Iris pigment epithelial cell (primary cell): ENCODE measurements around the gene SLC66A1.

Experiments used
- DNase-seq: peaks from one replicate; pipeline ENCODE4 v3.0.0-alpha.2; 2011; ENCODE audit warnings: low read depth

The SLC66A1 gene

GRCh38 chr1:19305880-19306279 lies 6.2 kb upstream of the SLC66A1 start:
- no peak for DNase-seq

- DNase-seq, result no peak
Observed at GRCh38 chr1:19306941-19307340, 5.2 kb upstream of the SLC66A1 start.

GRCh38 chr1:19307794-19308508 lies 4.2 kb upstream of the SLC66A1 start:
- no peak for DNase-seq

DNA sequence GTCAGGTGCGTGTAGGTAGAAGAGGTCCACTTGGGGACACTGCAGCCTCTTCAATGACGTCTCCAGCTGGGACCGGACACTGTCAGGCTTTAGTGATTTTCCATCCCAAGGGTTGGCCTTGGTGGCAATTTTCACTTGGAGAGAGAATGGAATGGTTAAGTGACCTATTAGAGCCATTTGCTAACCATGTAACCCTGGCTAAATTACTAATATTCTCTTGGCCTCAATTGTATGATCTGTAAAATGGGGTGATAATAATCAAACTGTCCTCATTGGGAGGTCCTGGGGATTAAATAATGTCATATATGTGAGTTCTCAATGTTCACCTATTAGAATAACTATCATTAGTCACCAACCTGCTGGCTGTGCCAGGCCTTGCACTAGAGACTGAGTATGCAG lies 3.6 kb upstream of the SLC66A1 start:
- no peak for DNase-seq

GRCh38 chr1:19309123-19309813 lies 2.9 kb upstream of the SLC66A1 start:
- peak; percentile 80 for DNase-seq

DNA sequence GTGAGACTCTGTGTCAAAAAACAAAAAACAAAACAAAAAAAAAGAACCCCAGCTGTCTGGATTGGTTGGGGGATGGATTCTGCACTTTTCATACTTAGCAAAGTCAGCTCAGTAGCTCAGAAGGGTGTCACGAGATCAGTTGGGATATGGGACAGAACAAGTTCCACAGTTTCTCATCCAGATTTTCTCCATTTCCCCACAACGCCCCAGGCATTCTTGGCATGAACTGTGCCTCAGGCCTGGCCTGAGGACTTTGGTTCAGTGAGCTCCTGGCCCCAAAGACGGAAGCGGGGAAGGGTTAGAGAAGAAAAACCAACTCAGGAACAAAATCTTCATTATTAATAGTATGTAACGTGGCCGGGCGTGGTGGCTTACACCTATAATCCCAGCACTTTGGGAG lies 2.1 kb upstream of the SLC66A1 start:
- DNase-seq, result no peak

DNA sequence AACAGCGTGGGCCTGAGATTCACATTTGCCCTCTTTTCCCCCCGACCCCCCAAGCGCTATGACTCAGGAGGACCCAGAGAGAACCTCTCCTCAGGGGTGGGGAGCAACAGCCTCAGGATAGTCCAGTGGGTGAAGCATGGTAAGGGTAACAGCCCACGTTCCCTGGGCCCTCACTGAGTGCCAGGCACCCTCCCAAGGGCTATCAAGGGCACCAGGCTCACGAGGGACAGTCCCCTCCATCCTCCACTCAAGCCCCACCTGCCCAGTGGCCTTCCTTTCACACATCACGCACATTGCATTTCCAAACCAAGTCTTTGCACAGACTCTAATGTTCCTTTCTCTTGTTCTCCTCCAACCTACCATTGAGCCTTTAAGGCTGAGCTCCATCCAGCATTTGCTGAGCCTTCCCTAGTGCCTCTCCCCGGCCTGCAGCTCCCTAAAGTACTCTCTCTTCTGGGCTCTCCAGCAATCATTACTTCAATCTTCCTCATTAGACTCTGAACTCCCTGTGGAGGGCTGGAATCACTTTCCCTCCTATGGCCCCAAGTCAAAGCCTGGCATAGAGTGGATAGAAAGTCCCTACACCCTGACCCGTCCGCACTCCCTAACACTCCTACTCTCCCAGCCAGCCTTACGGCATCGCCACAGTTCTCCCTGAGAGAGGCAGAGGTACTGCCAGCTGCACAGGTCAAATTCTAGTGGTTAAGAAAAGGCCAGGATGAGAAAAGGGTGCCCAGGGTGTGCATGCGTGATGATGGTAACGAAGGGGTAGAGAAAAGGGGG lies 1.2 kb upstream of the SLC66A1 start:
- DNase-seq, result no peak

GRCh38 chr1:19311503-19311930 lies 609 bp upstream of the SLC66A1 start:
- DNase-seq, result no peak

DNA sequence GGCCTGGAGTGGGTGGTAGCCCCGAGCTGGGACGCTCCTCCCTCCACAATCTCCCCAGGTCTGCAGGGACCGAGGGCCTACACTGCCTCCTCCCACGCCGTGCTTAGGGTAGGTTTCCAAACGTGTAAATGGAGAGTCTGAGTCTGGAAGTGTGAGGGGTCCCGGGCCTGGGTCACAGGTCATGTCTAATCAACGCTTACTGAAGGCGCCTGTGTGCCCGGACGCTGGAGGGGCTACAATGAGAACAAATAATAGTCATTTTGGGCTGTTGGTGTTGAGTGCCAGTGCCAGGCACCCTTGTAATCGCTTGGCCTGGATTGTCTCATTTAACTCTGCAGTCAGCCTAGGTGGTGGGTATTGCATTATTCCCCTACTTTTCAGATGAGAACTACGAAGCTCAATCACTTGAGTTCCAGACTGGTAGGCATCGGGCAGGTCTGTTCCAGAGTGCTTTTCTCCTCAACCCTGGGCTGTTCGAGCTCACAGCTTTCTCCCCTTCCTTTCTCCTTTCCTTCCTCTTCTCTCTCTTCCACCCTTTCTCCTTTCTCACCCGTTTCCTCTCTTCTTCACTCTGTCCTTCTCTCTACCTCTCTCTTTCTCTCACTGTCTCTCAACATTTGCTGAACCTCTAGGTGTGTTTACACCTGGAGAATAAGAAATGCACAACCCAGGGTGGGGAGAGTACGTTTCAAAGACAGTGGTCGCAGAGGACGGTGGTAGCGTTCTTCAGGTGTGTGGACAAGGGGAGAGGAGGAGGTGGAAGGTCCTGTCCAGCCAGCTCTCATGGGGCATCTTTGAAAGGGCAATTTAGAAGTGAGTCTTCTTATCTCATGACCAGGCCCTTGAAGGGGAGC lies 883 bp downstream of the SLC66A1 start:
- DNase-seq, result no peak

- DNase-seq, result no peak
Observed at GRCh38 chr1:19313636-19313959, 1.5 kb downstream of the SLC66A1 start.

DNA sequence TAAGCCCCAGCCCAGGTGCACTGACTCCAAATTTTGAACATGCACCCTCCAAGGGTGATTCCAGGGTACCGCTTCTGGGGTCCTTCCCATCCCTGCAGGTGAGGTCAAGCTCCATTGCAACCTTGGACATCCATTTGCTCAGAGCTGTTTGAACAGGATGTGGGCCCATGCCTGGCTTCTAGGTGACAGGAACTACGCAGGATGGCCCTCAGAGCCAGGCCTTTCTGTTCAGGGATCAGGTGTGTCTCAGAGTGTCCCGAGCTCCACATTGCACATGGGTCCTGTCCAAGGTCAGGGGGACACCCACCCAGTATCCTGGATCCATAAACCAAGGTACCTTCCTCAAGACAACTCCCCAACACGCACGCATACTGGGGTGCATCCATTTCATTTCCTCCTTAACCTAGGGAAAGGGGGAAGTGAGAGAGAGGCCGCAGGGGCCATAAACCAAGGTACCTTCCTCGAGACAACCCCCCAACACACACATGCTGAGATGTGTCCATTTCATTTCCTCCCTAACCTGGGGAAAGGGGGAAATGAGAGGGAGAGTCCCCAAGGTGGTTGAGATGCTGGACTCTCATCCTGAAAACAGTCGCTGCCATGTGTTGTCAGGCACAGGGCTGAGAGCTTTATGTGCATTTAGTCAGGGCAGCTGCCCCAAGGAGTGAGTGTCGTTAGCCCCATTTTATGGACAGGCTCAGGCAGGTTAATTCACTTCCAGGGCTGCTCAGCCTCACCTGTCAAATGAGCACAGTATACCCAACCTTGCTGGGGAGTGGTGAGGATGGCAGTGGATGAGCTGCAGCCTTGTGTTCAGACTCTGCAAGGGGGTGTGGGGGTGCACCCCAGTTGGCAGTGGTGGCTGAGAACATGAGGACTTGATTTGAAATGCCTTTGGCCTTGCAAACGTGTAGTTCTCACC lies 2.1 kb downstream of the SLC66A1 start:
- no peak for DNase-seq

DNA sequence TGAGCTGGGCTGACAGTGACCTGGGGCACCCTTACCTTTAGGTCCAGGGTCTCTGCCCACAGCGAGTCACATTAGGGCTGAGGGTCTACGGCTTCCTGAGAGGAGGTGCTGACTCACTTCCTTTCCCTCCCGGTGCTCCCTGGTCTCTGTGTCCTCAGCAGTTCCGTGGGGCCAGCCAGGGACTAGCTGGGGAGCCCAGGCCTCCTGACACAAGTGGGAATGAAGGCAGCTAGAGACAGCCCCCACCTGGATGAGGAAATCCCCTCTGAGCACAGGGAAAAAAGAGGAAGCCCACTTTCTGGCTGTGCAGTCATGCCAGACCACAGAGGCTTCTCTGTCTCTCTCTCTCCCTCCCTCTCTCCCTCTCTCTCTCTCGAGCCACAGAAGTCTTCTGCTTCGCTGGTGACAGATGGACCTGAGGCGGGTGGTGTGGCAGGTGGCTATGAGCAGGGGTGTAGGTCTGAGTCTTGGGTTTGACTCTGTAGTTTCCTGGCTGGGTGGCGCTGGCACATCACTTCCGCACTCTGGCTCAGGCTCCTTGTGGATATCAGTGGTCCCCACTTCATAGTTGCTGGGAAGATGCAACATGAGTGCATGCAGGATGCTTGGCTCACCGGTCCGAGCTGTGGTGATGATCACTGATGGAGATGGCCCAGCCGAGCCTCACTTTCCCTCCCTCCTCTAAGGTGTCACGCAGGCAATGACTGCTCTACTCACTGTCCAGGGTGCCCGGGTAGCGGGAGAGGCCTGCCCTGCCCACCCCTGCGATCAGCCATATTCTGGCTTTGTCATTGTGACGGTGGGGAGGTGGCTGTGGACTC lies 3.5 kb downstream of the SLC66A1 start:
- peak; percentile 58 for DNase-seq

GRCh38 chr1:19317126-19317910 lies 5.2 kb downstream of the SLC66A1 start:
- DNase-seq, result no peak

GRCh38 chr1:19319196-19319595 lies 7.1 kb downstream of the SLC66A1 start:
- no peak for DNase-seq

DNA sequence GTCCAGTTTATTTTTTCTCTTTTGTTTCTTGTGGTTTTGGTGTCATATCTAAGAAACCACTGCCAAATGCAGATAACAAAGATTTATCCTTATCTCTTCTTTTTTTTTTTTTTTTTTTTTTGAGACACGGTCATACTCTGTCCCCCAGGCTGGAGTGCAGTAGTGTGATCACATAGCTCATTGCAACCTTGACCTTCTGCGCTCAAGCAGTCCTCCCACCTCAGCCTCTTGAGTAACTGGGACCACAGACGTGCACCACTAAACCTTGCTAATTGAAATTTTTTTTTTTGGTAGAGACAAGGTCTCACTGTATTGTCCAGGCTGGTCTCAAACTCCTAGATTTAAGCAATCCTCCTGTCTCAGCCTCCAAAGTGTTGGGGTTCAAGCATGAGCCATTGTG lies 8.9 kb downstream of the SLC66A1 start:
- DNase-seq, result no peak

- DNase-seq, result no peak
Observed at GRCh38 chr1:19322481-19322880, 10.4 kb downstream of the SLC66A1 start.

- DNase-seq, result no peak
Observed at GRCh38 chr1:19323987-19324664, 12.0 kb downstream of the SLC66A1 start.

GRCh38 chr1:19324665-19324990 lies 12.5 kb downstream of the SLC66A1 start:
- DNase-seq, result no peak

DNA sequence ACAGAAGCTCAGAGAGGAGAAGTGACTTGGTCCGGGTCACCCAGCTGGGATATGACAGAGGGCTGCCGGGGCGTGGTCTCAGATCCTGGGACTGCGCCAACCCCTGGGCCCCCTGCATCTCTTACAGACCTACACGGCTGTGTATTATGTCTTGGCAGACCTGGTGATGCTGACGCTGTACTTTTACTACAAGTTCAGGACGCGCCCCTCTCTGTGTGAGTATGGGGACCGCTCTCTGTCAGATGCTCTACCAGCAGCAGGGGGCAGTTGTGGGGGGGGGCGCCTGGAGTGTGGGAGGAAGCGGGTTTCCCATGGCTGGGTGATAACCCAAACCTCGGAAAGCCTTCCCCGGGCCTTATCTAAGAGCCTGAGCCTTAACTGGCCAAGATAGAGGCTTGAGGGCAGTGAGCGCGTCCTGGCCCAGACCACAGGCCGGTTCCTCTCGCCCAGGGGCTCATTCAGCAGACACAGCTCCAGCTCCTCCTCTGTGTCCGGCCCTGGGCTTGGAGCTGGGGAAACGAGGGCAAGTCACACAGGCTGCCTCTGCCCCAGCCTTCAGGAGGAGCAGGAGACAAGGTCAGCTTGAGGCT lies 13.3 kb downstream of the SLC66A1 start:
- no peak for DNase-seq
